NCI-H1436 treated with DMSO at 0.1 percent for 48 hours (cell line): Measurements from ENCODE around the gene FAM9C.
"Not testable (repeated sequence)": the region's sequence is repeated elsewhere in the genome, so short reads cannot be mapped to it uniquely, and the experiment has no call there.

Experiments used
- DNase-seq: peaks from one replicate; lab custom pipeline; 2025; lab: John Stamatoyannopoulos, UW

Gene FAM9C

DNA sequence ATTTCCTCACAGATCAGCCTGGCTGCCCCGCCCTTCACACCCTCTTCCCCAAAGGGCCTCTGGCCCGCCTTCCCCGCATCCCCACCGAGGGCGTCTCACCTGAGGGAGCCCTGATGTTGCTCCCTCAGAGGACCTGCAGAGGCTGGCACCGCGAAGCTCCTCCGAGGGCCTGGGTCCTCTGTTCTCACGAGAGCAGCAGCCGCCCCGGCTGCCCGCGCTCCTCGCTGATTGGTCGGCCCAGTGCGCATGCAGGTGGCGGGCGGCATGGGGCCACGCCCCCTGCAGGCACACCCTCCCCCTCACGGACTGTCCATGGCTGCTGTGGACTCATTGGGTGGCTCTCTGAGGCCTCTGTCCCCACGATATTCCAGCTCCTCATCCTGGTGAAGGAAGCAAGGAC lies at the start of gene FAM9C:
Gene FAM9C, minus strand, starts transcription at position 180 of the 400 bp plus-strand sequence. CDS start 831 bp downstream, outside the sequence.
- DNase-seq = no peak

DNA sequence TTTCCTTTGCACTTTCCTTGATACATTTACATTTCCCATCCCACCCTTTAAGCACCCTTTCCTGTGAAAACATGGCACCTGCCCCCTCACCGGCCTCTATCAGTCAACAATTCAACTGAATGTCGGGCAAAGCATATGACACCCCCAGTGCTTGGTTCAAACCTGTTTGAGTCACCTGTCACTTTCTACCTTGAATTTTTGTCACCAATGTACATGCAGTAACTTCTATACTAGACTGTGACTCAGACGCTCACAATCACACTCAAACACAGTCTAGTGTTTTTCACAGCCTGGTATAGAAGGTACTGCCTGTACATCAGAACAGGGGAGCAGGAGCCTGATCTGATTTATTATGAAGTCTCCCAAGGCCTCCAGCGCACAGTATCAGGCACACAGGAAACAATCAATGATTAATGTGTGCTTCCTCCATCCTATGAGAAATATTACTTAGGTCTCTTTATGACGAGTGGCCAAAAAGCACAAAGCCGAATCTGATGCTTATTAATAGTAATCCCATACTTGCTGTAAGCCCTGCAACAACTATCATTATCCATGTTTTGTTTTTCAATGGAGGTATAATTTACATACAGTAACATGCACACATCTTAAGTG lies 49.2 kb upstream of the FAM9C start:
- no peak for DNase-seq

DNA sequence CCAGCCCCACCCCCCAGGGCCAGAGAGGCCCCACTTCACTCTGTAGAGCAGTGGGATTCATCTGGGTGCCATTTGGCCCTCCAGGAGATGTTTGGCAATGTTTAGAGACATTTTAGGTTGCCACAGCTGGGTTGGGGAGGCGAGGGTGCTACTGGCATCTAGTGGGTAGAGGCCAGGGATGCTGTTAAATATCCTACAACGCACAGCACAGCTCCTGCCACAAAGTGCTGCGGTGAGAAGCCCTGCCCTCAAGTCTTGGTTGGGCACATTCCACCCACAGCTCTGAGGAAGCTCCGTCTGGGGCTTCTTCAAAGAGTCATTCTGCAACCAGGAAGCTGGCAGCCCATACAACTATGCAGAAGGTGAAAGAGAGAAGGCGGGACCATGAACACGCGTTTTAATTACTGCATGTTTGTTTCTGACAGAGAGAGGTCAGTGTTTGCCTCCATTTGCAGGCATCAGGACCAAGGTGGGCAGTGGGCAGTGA lies 48.1 kb upstream of the FAM9C start:
- no peak for DNase-seq

DNA sequence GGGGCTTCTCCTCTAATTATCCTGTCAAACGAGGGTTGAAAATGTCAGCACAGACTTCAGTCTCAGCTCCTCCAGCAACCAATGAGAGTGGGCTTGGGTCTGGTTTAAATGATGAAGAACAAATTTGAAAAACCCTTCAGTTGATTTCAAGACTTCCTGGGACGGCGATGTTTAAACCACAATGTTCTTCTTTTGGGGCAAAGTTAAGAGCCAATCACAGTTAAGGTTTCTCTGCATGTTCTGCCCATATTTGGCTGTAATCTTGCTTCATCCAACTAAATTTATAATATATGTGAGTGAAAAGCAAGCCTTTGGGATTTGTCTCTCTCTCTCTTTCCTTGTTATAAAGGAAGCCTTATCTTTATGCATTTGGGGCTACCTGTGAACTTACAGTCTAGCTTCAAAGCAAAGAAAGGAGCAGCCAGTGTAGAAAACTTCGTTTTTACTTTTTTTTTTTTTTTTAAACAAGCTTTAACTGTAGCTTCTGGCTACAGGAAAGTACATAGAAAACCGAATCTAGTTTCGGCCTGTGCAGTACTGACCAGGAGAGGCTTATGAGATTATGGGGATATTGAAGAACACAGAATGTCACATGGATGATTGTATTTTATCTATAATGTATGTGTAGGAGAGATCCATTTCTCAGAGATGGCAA lies 46.8 kb upstream of the FAM9C start:
- DNase-seq = no peak

DNA sequence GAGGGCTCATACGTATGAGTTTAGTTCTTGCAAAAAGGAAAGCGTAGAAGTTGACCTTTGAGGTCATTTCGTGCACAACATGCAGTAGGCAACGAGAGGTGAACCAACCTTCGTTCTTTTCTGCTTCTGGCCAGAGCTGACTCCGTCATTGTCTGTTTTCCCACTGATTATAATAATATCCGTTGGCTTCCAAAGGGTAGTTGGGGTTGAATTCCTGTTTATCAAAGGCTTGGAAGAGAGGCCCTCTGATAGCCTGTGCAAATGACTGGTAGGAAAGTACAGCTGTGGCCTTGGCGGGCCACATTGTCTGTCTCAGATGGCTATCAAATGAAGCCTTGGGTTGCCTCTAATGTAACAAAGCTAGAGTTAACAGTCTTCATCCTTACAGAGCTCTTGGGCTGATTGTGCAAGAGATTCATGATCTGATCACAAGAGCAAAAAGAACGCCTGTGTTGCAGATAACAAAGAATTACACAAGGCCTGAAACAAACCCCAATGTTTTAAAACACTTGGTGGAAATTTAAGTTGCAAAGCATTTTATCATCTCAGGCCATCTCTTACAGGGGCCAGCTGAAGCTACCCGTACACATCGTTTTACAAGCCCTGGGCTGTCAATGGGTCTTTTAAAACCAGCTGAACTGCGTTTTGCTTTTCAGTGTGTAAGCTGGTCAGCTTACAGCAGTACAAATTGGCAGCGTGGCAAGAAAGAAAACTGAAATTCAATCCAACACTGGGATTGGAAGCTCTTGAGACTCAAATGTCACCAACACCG lies 46.1 kb upstream of the FAM9C start:
- no peak for DNase-seq

DNA sequence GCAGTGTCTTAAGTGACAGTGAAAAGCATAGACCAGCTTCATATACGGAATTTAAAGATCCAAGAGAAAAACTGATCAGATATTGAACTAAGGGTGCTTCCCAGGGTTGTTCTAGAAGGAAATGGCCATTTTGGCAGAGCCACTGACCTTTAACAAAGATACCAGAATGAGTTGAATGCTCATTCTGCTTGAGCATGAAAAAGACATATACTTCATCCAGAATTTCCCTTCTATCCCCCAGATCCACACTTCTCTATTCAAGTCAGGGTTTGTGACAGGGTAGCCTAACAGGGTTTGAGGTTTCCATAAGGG lies 45.6 kb upstream of the FAM9C start:
- no peak for DNase-seq

DNA sequence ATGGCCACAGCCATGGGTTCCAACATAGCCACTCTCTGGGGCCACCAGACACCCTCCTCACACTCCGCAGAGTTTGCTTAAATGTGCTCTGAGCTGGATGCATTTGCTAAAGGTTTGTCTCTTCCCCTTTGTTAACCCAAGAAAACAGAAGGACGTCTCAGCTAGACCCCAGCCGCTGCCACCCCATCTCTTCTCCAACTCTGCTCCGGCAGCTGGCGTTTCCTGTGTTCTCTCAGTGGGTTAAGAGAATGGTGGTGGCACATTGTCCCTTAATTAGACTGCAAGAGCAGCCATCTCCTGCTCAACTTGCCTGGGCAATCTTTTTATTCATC lies 43.7 kb upstream of the FAM9C start:
- DNase-seq = no peak

DNA sequence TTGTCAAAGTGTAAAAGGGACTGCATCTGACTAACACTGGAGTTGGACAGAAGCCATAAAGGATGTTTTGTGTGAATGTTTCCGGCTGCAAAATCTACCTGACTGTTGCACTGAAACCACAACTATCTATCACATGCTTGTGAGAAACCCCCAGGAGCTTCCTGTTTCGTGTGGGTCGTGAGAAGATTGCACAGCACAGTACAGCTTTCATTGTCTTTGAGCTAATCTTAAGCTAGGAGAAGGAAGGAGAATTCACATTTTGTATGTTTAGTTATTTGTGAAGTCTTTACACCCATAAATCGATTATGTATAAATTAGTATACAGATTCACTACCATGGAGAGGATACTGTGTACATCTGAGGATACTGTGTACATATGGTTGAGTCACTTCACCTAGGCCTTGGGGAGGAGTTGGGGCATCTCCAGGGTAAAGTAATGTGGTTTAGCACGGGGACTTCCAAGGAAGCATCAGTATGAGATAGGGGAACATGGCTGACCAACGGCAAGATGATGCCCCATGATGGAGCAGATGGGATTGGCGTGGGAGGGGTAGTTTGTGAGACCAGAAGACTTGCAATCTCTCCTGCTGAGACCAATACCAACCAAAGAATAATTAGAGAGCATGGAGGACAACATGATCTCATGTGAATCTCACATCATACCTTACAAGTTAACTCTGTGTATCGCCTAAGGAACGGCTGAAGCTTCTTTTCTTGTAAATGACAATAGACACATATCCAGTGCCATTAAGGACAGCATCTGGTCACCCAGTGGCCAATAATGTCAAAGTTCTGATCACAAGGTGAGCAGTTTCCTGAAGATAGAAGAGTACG lies 43.1 kb upstream of the FAM9C start:
- DNase-seq = no peak

DNA sequence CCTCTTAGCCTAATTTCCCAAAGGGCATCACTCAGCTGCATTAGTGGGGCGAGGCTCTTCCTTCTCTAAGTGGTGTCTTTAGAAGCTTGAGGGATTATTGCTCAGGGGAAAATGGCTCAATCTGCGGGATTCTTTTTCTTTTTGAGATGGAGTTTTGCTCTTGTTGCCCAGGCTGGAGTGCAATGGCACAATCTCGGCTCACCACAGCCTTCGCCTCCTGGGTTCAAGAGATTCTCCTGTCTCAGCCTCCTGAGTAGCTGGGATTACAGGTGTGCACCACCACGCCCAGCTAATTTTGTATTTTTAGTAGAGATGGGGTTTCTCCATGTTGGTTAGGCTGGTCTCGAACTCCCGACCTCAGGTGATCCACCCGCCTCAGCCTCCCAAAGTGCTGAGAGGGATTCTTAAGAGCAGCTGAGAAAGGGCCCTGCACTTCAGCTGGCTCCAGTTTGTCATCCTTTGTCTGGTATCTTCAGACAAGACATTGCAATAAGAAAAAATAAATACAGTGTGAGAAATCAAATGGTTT lies 42.4 kb upstream of the FAM9C start:
- DNase-seq = not testable (repeated sequence)

DNA sequence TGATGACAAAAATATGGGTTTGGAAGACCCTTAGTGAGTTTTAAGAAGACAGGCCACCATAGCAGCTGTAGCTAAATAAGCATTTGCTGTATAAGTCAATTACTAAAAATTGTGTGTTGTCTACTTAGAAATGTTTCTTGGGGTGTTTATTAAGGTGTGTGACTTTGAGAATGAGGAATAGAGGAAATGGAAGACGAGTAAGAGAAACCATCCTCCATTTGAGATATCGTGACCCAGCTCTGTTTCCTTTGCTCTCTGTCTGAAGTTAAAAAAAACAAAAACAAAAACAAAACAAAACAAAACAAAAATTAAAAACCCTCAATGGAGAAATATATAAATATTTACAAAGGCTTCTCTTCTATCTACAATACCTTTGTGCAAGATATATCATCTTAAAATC lies 41.7 kb upstream of the FAM9C start:
- DNase-seq = no peak

DNA sequence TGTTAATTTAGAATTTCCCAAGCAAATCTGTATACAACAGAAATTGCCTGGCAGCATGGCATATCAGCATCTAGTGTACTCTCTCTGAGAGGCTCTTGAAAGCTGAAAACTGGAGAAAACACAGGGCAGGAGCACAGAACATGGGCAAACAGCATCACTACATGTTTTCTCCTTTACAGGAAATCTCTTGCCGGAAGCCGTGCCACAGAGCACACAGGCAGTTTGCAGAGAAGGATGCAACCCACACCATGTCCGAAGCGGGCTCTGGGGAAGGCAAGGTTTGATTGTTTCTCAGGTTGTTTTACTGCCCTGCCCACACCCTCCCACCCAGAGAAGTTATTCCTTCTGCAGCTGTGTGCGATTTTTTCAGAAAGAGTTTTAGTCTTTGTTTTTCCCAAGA lies 41.1 kb upstream of the FAM9C start:
- no peak for DNase-seq

DNA sequence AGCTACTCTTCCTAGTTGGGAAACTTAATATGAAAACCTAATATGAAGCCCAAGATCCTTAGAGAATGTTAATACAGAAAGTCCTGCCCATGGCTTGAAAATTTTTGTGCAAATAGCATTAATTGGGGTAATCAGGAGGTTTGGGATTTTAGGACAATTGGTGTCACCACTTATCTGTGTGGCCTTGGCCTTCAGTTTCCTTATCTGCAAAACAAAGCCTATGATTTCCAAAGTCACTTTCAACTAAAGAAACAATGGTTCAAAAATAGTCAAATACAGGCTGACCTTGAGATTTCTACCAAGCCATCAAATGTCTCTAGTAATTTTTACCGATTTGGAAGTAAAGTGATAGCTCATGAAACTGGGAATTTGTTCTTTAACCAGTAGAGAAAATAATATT lies 40.2 kb upstream of the FAM9C start:
- DNase-seq = no peak

DNA sequence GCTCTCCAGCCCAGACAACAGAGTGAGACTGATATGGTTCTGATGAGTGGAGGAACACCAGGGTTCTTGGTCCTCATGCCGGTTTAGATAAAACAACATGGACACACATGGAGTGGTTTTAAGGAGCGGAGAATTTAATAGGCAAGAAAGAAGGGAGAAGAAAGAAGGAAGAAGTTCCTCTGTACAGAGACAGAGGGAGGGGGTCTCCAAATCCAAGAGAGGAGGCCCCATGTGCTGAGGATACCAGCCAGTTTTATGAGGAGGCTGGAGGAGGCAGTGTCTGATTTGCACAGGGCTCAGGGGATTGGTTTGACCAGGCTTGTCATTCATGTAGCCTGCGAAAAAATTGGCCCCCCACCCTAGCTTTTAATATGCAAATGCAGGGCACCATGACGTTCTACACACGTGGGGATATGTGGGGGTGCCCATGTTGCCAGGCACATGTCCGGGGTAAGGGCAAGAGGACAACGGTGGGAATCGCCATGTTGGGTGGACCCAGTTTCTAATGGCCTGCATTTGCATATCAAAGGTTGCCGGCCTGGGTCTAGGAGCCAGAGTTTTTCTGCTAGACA lies 39.4 kb upstream of the FAM9C start:
- not testable (repeated sequence) for DNase-seq

DNA sequence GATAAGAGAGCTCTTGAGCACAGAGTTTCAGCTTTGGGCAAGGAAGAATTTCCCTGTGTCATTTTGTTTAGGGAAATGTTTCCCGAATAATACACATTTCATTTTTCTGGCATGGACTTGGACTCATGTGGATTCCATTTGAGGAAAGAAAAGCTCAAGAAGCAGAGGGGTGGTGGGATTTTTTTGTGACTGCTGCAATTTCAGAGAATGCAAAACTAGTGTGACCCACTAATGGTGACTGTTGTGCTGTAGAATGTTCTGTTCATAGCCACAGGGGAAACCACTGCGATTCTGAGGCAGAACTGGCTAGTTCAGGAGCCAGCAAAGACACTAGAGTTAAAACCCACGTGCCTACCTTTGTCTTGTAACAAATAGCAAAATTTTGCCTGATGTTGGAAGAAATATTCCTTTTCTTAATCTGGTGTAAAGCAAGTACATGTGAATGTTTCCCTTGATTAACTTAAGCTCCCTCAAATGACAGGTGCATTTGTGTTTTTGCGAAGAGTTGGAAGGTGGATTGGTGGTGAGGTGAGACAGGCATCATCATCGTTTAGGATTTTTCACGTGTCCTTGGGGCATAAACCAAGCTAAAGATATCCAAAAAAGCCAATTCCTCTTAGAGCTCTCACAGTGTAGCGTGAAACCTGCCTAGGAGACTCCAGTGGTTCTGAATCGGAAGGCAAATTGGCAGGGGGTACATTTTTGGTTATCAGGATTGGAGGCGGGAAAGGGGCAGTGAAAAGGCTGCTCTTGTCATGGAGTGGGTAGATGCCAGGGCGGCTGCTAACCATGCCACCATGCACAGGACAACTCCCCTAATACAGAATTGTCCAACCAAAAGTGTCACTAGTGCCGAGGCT lies 38.0 kb upstream of the FAM9C start:
- DNase-seq = no peak

DNA sequence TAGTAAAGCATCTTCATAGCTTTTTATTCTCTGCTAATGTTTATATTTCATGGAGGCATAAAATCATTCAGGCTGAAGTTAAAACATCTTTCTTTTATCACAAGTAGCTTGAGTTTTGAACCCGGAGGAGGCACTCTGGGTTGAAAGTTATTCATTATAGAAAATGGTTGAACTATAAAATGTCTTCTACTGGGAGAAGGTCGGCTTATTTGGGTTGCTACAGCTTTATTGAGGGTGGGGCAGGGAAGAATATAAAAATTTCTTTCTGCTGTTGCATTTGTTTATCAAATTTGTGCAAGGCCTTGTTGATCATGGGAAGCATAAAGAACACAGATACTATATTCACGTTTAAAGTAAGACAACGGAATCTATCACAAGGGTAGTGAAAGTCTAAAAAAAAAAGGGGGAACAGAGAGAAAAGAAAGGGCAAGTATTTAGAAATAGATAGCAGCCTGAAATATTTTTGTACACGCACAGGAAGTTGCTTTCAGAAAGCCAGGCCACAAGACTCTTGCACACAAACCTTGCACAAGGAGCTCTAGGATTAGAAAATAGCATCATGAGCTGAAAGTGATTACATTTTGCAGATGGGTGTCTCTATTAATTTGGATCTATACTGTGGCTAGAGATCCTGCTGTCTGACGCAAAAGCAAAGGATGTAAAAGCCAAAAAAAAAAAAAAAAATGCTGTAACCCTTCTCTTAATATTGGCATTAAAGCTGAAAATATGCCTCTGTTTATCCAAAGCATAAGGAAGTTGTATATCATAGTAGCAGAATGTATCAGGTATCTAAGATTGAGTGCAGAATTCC lies 37.2 kb upstream of the FAM9C start:
- no peak for DNase-seq

DNA sequence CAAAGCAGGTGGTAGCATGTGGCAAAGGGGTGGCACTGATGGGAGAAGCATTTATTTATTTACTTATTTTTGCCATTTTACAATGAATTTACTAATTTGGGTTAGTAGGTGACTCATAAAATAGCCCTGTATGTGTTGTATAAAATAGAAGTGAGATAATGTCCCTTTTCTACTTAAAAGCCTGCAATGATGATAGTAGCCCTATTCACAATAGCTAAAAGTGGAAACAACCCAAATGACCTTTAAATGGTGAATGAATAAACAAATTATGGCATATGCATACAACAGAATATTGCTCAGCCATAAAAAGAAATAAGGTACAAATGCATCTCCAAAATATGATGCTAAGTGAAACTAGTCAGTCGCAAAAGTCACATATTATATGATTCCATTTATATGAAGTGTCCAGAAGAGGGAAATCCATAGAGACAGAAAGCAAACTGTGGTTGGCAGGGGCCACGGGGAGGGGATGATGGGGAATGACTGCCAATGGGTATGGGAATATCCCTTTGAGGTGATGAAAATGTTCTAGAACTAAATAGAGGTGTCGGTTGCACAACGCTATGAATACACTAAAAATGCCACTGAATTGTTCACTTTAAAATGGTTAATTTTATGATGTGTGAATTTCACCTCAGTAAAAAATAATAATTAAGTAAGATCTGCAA lies 35.8 kb upstream of the FAM9C start:
- no peak for DNase-seq

DNA sequence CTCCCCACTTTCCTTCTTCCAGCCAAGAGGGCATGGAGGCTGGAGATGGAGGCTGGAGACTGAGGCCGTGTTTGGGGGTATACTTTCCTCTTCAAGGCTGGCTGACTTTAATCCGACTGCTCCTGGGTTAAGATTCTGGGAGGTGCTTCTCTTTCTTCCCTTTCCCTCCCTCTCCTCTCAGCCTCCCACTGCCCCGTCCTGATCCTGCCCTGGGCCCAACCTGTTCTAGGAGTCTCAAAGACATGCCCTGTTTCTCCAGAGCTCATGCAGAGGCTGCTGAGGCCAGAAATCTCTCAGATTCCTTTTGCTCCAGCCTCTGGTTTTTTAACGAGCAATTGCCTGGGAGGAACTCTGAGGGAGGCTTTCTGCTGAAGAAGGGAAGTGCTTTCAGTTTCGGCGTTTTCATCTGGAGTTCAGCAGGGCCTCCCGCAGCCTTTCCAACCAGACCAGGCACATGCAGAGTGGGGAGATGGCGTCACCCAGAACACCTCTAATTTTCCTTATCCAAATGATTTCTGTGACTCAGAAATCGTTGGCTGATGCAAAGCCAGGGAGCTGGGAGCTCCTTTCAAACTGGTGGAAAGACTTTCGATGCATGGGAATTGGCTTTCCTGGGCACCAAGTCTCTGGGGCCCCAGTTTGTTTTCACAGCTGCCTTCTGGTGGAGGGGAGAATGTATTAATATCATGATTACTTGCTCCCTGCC lies 34.5 kb upstream of the FAM9C start:
- no peak for DNase-seq

DNA sequence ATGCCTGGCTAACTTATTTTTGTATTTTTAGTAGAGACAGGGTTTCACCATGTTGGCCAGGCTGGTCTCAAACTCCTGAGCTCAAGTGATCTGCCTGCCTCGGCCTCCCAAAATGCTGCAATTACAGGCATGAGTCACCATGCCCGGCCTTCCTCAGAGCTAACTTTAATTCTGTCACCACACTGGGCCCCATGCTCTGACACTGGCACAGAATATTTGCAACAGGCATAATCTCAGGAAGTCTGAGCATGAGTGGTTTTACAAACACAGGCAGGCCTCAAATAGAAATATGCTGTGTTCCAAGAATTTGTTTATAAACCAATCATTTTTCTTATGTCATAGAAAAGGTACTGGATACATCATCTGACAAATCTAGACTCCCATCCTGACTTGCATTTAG lies 32.7 kb upstream of the FAM9C start:
- no peak for DNase-seq
